Skeletal muscle tissue (tissue), 4 donors: ENCODE results near the gene VAC14. TPM values are rescaled to one million over a fixed set of nuclear protein-coding genes. Genes with fewer than 3 reads are reported as not detected.

Experiments
- H3K27ac ChIP-seq: one replicate; pipeline ENCODE4 v1.7.0; 2013; ENCODE audit warnings: mild to moderate bottlenecking, low read depth, low read length, inconsistent platforms
- H3K27me3 ChIP-seq, 3 donors: one replicate each; pipeline ENCODE4 v1.7.0; 2013; ENCODE audit warnings: low read length in 3 of 3; ENCODE audit not compliant: control insufficient read depth in 3 of 3, insufficient read depth in 3 of 3
- H3K36me3 ChIP-seq, 3 donors: one replicate each; pipeline ENCODE4 v1.7.0; 2013; ENCODE audit warnings: low read length in 3 of 3; ENCODE audit not compliant: control insufficient read depth in 3 of 3, insufficient read depth in 3 of 3
- H3K4me1 ChIP-seq, 3 donors: one replicate each; pipeline ENCODE4 v1.7.0; 2013; ENCODE audit warnings: low read length in 3 of 3, mild to moderate bottlenecking in 3 of 3; ENCODE audit not compliant: control insufficient read depth in 3 of 3, insufficient read depth in 3 of 3
- H3K4me3 ChIP-seq, 3 donors: one replicate each; pipeline ENCODE4 v1.7.0; 2013; ENCODE audit warnings: low read length in 3 of 3
- H3K9ac ChIP-seq, 3 donors: one replicate each; pipeline ENCODE4 v1.7.0; 2013; ENCODE audit warnings: low read length in 3 of 3, mild to moderate bottlenecking in 3 of 3, moderate library complexity in 2 of 3, low read depth in 1 of 3
- H3K9me3 ChIP-seq, 3 donors: one replicate each; pipeline ENCODE4 v1.7.0; 2013; ENCODE audit warnings: low read length in 3 of 3; ENCODE audit not compliant: control insufficient read depth in 3 of 3
- total RNA-seq: library from RNA; depleted of rRNA; stranded (reverse); fragments of >200 nt; gene quantifications from one replicate; pipeline ENCODE4 v1.2.3, GENCODE V29; 2014
- donor health status: Osteomylitis.

VAC14 gene
- total RNA-seq, 1 donor from 2014 or later = 15.1 TPM

GRCh38 chr16:70691223-70692129, 109.5 kb downstream of the VAC14 start:
- H3K36me3 ChIP-seq = no peaks in the 10 kb centered on the region
- peak overlapping the region; percentile 96 for H3K27ac ChIP-seq
- H3K9ac ChIP-seq = peak overlapping the region; percentile 70 to 82 (median 72)

DNA sequence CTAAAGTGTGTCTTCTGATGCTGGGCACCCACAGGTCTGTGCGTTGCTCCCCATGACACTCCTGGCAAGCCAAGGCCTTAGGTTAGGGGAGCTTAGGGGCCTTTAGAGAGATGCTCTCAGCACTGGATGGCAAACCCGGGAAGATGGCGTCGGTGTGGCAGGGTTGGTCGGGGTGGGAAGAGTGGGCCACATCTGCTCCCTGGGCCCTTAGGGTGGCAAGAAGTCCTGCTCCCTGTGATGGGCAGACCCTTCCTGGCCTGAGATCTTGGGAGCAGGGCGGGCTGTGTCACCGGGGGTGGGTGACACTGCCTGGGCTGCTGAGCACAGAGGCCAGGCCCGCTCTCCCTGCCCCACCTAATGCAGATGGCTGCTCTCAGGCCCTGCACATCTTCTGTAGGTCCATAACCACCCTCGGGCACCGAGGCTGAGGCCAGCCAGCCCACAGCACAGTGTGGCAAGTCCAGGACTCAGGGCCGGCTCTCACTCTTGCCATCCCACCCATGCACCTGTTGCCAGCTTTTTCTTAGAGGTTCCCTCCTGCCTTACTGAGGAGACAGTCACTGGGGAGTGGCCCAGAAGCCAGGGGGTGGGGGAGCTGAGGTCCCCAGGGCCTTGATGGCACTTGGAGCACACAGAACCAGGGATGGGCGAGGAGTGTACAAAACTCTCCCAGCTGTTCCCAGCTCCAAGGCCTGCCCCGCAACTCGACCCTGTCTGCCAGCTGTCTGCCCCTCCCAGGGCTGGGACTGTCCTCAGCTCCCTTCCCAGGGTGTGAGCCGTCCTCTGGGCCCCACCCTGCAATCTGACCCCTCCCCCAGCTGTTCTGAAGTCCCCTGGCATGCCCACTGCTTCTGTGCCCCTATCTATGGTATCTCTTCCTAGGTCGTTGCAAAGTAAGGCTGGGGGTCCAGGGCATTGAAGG, 110.7 kb downstream of the VAC14 start:
- H3K9me3 ChIP-seq = no peaks in the 10 kb centered on the region
- no peaks in the 10 kb centered on the region for H3K36me3 ChIP-seq
- peaks cover 91 to 92% (median 91%) of the 10 kb centered on the region in 3 donors for H3K4me1 ChIP-seq
- no peaks in the 10 kb centered on the region for H3K27me3 ChIP-seq
- H3K9ac ChIP-seq = peak overlapping the region; percentile 50 to 82 (median 70)
- no peak overlapping the region for H3K4me3 ChIP-seq
- peak overlapping the region; percentile 96 for H3K27ac ChIP-seq

More at GRCh38 chr16:70691223-70692129, 109.5 kb downstream of the VAC14 start:
- H3K4me3 ChIP-seq = peak overlapping the region in 2 of 3 donors; percentile 27 to 45
- H3K9me3 ChIP-seq = no peaks in the 10 kb centered on the region
- H3K4me1 ChIP-seq = peaks cover 99 to 100% (median 99%) of the 10 kb centered on the region in 3 donors
- H3K27me3 ChIP-seq = no peaks in the 10 kb centered on the region

- H3K9me3 ChIP-seq = no peaks in the 10 kb centered on the region
- no peak overlapping the region for H3K4me3 ChIP-seq
- peak overlapping the region; percentile 96 for H3K27ac ChIP-seq
- peaks cover 87 to 89% (median 88%) of the 10 kb centered on the region in 3 donors for H3K4me1 ChIP-seq
- H3K36me3 ChIP-seq = no peaks in the 10 kb centered on the region
- H3K9ac ChIP-seq = peak overlapping the region; percentile 50 to 82 (median 70)
- no peaks in the 10 kb centered on the region for H3K27me3 ChIP-seq
Observed at GRCh38 chr16:70689035-70689969, 111.7 kb downstream of the VAC14 start.

DNA sequence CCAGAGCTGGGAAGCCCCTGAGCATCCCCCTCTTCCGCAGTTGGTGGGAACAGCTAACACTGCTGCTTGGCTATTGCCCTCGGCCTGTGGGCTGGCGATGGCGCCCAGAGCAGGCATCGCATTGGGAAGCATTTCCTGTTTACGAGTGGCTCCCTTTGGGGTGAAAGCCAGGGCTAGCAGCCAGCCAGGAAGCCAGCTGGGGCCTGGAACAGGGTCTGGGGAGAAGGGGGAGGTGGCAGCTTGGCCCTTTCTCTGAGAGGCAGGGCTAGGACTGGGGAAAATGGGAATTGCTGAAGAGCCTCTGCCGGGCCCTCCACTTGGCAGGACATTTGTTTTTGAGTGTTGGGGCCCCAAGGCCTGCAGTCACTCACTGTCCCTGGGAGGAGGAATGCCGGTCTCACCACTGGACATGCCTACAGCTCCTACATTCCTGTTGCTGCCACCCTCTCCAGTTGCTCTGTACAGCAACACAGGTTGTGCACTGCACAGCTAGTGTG, 112.7 kb downstream of the VAC14 start:
- no peaks in the 10 kb centered on the region for H3K27me3 ChIP-seq
- H3K4me1 ChIP-seq = peaks cover 80 to 89% (median 88%) of the 10 kb centered on the region in 3 donors
- no peaks in the 10 kb centered on the region for H3K36me3 ChIP-seq
- H3K27ac ChIP-seq = peak overlapping the region; percentile 96
- peak overlapping the region; percentile 36 to 81 (median 65) for H3K9ac ChIP-seq
- no peaks in the 10 kb centered on the region for H3K9me3 ChIP-seq
- peak overlapping the region in 1 of 3 donors; percentile 63 for H3K4me3 ChIP-seq

GRCh38 chr16:70687671-70688245, 113.2 kb downstream of the VAC14 start:
- peak overlapping the region; percentile 96 for H3K27ac ChIP-seq
- H3K9me3 ChIP-seq = no peaks in the 10 kb centered on the region
- H3K4me3 ChIP-seq = peak overlapping the region in 1 of 3 donors; percentile 35
- peaks cover 80 to 89% (median 88%) of the 10 kb centered on the region in 3 donors for H3K4me1 ChIP-seq
- peak overlapping the region; percentile 36 to 81 (median 65) for H3K9ac ChIP-seq
- H3K27me3 ChIP-seq = no peaks in the 10 kb centered on the region
- H3K36me3 ChIP-seq = peaks cover 0 to 5% (median 0%) of the 10 kb centered on the region in 3 donors

GRCh38 chr16:70687102-70687511, 113.9 kb downstream of the VAC14 start:
- no peaks in the 10 kb centered on the region for H3K27me3 ChIP-seq
- H3K9ac ChIP-seq = peak overlapping the region in 2 of 3 donors; percentile 61 to 81
- H3K9me3 ChIP-seq = no peaks in the 10 kb centered on the region
- H3K36me3 ChIP-seq = peaks cover 0 to 5% (median 0%) of the 10 kb centered on the region in 3 donors
- peak overlapping the region; percentile 96 for H3K27ac ChIP-seq
- H3K4me3 ChIP-seq = peak overlapping the region in 2 of 3 donors; percentile 61 to 67
- peaks cover 80 to 89% (median 88%) of the 10 kb centered on the region in 3 donors for H3K4me1 ChIP-seq

- peaks cover 0 to 5% (median 0%) of the 10 kb centered on the region in 3 donors for H3K36me3 ChIP-seq
- peak overlapping the region; percentile 61 to 81 (median 69) for H3K9ac ChIP-seq
- peaks cover 80 to 89% (median 87%) of the 10 kb centered on the region in 3 donors for H3K4me1 ChIP-seq
- H3K9me3 ChIP-seq = no peaks in the 10 kb centered on the region
- H3K27me3 ChIP-seq = no peaks in the 10 kb centered on the region
- peak overlapping the region; percentile 46 to 67 (median 61) for H3K4me3 ChIP-seq
- H3K27ac ChIP-seq = peak overlapping the region; percentile 96
Observed at GRCh38 chr16:70686376-70687101, 114.4 kb downstream of the VAC14 start.

DNA sequence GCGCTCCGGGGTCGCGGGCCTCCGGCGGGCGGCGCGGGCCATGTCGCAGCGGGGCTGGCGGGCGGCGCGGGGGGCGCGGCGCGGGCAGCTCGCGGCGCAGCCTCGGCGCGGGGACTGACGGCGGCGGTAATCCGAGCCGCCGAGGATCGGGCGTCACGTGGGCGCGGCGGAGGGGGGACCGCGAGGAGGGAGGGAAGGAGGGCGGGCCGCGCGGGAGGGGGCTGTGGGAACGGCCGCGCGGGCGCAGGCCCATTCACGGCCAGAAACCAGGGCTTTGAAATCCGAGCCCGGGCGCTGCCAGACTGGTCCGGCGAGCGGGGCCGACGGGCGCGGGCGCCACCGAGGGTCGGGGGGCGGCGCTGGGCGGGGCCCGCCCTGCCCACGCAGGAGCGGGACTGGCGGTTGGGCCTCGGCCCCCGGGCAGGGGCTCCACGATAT, 115.0 kb downstream of the VAC14 start, which contains the start of gene MTSS2:
Gene MTSS2, minus strand, starts transcription at position 116 of the 438 bp plus-strand sequence. CDS start 262 bp downstream, outside the sequence.
- peak within 1 kb of the TSS; percentile 69 to 89 (median 77) for H3K9ac ChIP-seq
- no peaks in the 10 kb centered on the region for H3K9me3 ChIP-seq
- peak within 1 kb of the TSS; percentile 96 for H3K27ac ChIP-seq
- H3K4me3 ChIP-seq = peak within 1 kb of the TSS; percentile 72 to 83 (median 77)
- no peaks in the 10 kb centered on the region for H3K27me3 ChIP-seq
- peaks cover 0 to 5% (median 0%) of the 10 kb centered on the region in 3 donors for H3K36me3 ChIP-seq
- peaks cover 80 to 89% (median 87%) of the 10 kb centered on the region in 3 donors for H3K4me1 ChIP-seq
